K562 (cell line): ENCODE data around the gene MATN1.

ENCODE experiments used
- GATA2 ChIP-seq: sonication (generic); formaldehyde crosslinking; IDR thresholded peaks from 2 replicates; pipeline ENCODE4 v1.4.0; 2020; ENCODE audit warnings: mild to moderate bottlenecking, missing genetic modification reagents
- HDAC2 ChIP-seq: fragments of 450-650 bp; IDR thresholded peaks from 2 replicates; pipeline ENCODE4 v1.6.1; 2016; ENCODE audit warnings: mild to moderate bottlenecking
- HNRNPK ChIP-seq: fragments of 200-400 bp; formaldehyde crosslinking; IDR thresholded peaks from one replicate; pipeline ENCODE4 v1.6.1; 2018; ENCODE audit warnings: mild to moderate bottlenecking, low read depth, low read length; ENCODE audit not compliant: poor library complexity, severe bottlenecking
- MTA2 ChIP-seq: fragments of 450-650 bp; IDR thresholded peaks from 2 replicates; pipeline ENCODE4 v1.6.1; 2016; ENCODE audit warnings: low read depth
- MTA3 ChIP-seq: fragments of 450-650 bp; formaldehyde crosslinking; IDR thresholded peaks from 2 replicates; pipeline ENCODE4 v1.6.1; 2017; ENCODE audit warnings: mild to moderate bottlenecking, borderline replicate concordance
- PHTF2 ChIP-seq: fragments of 250-450 bp; sonication (Bioruptor Pico); IDR thresholded peaks from 2 replicates; pipeline ENCODE4 v1.5.0; 2021; ENCODE audit warnings: mild to moderate bottlenecking
- PRPF4 ChIP-seq: fragments of 200-400 bp; formaldehyde crosslinking; IDR thresholded peaks from one replicate; pipeline ENCODE4 v1.6.1; 2017; ENCODE audit warnings: low read length, low read depth, mild to moderate bottlenecking; ENCODE audit not compliant: insufficient read depth, poor library complexity, severe bottlenecking
- SNRNP70 ChIP-seq: fragments of 200-400 bp; formaldehyde crosslinking; optimal IDR thresholded peaks from 2 replicates; pipeline ENCODE3; 2017; ENCODE audit warnings: low read depth, low read length
- SRF ChIP-seq, 2 experiments: fragments of 250-450, 450-650 bp in 1 of 2; sonication (Bioruptor Pico) in 1 of 2; sonication (generic) in 1 of 2; formaldehyde crosslinking; IDR thresholded peaks; 2 replicates each; pipeline versions ENCODE4 v1.5.0 to v1.5.1; 2020 to 2022; ENCODE audit warnings: mild to moderate bottlenecking in 1 of 2, missing genetic modification reagents in 1 of 2
- TRIM28 ChIP-seq: fragments of 450-650 bp; IDR thresholded peaks from 2 replicates; pipeline ENCODE4 v1.6.1; 2017
- ZNF431 ChIP-seq: sonication (generic); formaldehyde crosslinking; IDR thresholded peaks from 2 replicates; pipeline ENCODE4 v1.8.0; 2022; ENCODE audit warnings: mild to moderate bottlenecking, missing genetic modification reagents
- TF ChIP-seq, protein P1 (sequence below), 3 experiments: IDR thresholded peaks in 2 of 3; conservative IDR thresholded peaks in 1 of 3; 2 replicates each; pipeline ENCODE4 v1.5.1; 2011 to 2012; ENCODE audit warnings: low read length in 3 of 3, mild to moderate bottlenecking in 3 of 3, control low read depth in 2 of 3, improper control_type of control experiment in 1 of 3, inconsistent platforms in 1 of 3, low read depth in 1 of 3, mixed read lengths in 1 of 3, moderate library complexity in 1 of 3; ENCODE audit not compliant: insufficient read depth in 2 of 3

DNA sequence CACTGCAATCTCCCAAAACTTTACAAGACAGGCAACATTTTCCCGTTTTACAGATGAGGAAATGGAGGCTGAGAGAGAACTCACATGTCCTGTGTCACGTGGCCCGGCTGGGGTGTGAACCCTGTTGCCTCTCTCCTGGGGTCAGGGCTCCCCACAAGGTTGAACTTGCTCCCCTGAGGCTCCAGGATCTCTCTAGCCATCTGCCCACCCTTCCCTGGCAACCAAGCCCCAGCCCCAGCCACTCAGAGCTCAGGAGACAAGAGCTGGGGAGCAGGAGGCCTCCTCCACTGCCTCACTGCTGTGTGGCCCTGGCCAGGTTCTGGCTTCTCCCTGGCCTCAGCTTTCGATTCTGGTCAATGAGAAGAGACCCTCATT, 22.4 kb upstream of the MATN1 start:
- no peak for TF ChIP-seq HDAC2
- TF ChIP-seq PRPF4 = no peak
- TF ChIP-seq PHTF2 (CRISPR knock-in tag) = no peak
- TF ChIP-seq GATA2 = no peak
- TF ChIP-seq SRF (CRISPR knock-in tag; IDR thresholded peaks at IDR 0.05) = no peak
- TF ChIP-seq HNRNPK = no peak
- no peak for TF ChIP-seq MTA3
- no peak for TF ChIP-seq ZNF431 (CRISPR knock-in tag)
- TF ChIP-seq, protein P1, sequence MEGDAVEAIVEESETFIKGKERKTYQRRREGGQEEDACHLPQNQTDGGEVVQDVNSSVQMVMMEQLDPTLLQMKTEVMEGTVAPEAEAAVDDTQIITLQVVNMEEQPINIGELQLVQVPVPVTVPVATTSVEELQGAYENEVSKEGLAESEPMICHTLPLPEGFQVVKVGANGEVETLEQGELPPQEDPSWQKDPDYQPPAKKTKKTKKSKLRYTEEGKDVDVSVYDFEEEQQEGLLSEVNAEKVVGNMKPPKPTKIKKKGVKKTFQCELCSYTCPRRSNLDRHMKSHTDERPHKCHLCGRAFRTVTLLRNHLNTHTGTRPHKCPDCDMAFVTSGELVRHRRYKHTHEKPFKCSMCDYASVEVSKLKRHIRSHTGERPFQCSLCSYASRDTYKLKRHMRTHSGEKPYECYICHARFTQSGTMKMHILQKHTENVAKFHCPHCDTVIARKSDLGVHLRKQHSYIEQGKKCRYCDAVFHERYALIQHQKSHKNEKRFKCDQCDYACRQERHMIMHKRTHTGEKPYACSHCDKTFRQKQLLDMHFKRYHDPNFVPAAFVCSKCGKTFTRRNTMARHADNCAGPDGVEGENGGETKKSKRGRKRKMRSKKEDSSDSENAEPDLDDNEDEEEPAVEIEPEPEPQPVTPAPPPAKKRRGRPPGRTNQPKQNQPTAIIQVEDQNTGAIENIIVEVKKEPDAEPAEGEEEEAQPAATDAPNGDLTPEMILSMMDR (IDR thresholded peaks at IDR 0.05 in 2 of 3, conservative IDR thresholded peaks at IDR 0.05 in 1 of 3; ENCODE audit: insufficient read depth in 2 of 3, low read depth in 1 of 3, low read length in 3 of 3) = no peak
- no peak for TF ChIP-seq MTA2
- TF ChIP-seq TRIM28 = no peak
- TF ChIP-seq SNRNP70 = no peak
